Stimulated activated effector memory CD8-positive, alpha-beta T cell treated with anti-CD3 and anti-CD28 coated beads, Interleukin-12 subunit alpha, Interleukin-12 subunit beta, amount 100 ng/mL, for 72 hours (primary cell): ENCODE results near the gene YJEFN3.

Source experiments
- ATAC-seq: fragments of 150-1000 bp; cut with Tn5 transposase; 2 replicates; pipeline ENCODE4 v1.10.0; 2021
- DNase-seq, 2 donors: peaks; one replicate each; pipeline ENCODE4 v3.0.0; 2021 to 2022; ENCODE audit warnings: low spot score in 2 of 2
- H3K27ac Mint-ChIP-seq: one replicate; pipeline ENCODE4 v1.8.0; 2022; ENCODE audit warnings: mild to moderate bottlenecking, mixed read lengths
- H3K36me3 Mint-ChIP-seq: one replicate; pipeline ENCODE4 v1.8.0; 2022; ENCODE audit warnings: mild to moderate bottlenecking, mixed read lengths
- H3K4me1 Mint-ChIP-seq: one replicate; pipeline ENCODE4 v1.8.0; 2022; ENCODE audit warnings: mixed read lengths
- H3K4me3 Mint-ChIP-seq: one replicate; pipeline ENCODE4 v1.8.0; 2022; ENCODE audit warnings: mild to moderate bottlenecking, mixed read lengths
- H3K9me3 Mint-ChIP-seq: one replicate; pipeline ENCODE4 v1.8.0; 2022; ENCODE audit warnings: mixed read lengths

Gene YJEFN3

DNA sequence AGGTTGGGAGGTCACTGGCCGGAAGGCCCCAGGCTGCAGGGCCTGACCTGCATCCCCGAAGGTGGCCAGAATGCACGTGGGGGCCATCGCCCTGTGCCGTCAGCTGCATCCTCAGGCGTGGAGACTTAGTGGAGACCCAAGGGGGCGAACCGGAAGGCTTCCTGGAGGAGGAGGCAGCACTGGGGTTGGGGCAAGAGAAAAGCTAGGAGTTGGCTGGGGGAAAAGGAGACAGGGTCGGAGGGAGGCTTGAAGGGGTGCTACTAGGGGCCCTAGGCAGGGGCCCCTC, 1.4 kb upstream of the YJEFN3 start:
- Mint-ChIP-seq H3K27ac (no peak overlapping the region), H3K4me1 (peaks cover 11% of the 10 kb centered on the region), H3K4me3 (no peak overlapping the region), H3K9me3 (no peaks in the 10 kb centered on the region), H3K36me3 (peaks cover 69% of the 10 kb centered on the region)
- ATAC-seq (no peak), DNase-seq (no peak)

DNA sequence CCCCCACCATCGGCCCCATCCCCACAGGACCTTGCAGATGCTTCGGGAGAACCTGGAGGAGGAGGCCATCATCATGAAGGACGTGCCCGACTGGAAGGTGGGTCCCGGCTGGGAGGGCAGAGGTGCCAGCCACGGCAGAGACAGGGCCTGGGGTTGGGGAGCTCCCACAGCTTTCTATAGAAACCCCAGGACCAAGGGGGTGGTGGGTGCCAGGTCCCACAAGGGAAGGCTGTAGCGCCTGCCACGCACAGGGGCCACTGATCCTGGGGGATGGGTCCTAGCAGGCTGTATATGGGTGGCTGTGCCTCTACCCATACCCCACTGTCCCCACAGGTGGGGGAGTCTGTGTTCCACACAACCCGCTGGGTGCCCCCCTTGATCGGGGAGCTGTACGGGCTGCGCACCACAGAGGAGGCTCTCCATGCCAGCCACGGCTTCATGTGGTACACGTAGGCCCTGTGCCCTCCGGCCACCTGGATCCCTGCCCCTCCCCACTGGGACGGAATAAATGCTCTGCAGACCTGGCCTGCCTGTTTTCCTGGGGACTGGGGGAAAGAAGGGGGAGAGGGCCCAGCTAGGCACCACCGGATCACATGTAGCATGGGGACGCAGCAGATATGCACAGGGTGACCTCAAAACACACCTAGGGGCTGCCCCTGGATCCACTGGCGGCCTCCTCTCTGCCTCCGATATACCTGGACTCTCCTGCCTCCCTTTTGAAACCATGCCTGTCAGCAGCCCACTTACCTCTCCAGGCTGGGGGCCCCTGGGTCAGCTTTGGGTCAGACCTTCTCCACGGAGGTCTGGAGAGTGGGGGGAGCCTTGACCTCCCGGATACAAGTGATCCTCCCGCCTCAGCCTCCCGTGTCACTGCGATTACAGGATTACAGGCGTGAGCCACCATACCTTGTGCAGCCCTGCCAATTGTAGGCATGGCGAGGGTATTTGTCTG, 761 bp upstream of the YJEFN3 start:
- H3K9me3 Mint-ChIP-seq = no peaks in the 10 kb centered on the region
- H3K36me3 Mint-ChIP-seq = peaks cover 71% of the 10 kb centered on the region
- DNase-seq = no peak
- no peak for ATAC-seq
- no peak overlapping the region for H3K27ac Mint-ChIP-seq
- peaks cover 12% of the 10 kb centered on the region for H3K4me1 Mint-ChIP-seq
- no peak overlapping the region for H3K4me3 Mint-ChIP-seq

DNA sequence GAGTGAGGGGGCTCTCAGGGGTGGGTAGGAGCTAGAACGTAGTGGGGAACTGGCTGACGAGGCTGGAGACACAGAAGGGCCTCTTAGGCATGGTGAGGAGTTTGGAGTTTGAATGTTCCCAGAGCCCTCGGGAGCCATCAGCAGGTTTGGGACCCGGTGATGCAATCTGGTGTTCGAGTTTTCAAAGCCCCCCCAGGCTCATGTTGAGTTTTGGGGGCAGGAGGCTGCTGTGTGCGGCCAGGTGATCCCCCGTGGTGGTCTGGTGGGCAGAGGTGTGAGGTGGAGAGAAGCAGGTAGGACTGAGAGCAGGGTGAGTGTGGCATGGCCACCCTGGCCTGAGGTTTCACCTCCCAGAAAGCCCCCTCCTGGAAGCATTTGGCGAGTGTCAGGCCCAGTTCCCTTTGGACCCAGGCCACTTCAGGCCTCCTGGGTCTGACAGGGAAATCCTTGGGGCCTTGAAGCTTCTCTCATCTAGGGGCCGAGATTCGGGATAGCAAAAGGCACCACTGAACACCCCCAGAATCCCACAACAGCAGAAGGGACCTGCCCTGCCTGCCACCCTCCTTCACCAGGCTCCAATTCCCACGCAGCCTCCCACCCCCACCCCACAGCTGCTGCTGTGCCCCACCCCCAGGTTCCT, 1.2 kb downstream of the YJEFN3 start:
- Mint-ChIP-seq H3K27ac (no peak overlapping the region), H3K4me1 (peaks cover 20% of the 10 kb centered on the region)

GRCh38 chr19:19530423-19530804, 1.7 kb downstream of the YJEFN3 start:
- DNase-seq (no peak), ATAC-seq (no peak)
- Mint-ChIP-seq H3K27ac (peak overlapping the region; percentile 85), H3K9me3 (no peaks in the 10 kb centered on the region), H3K4me3 (no peak overlapping the region), H3K4me1 (peaks cover 20% of the 10 kb centered on the region), H3K36me3 (peaks cover 49% of the 10 kb centered on the region)

More for the DNA sequence above, 1.2 kb downstream of the YJEFN3 start:
- Mint-ChIP-seq H3K4me3 (no peak overlapping the region), H3K36me3 (peaks cover 54% of the 10 kb centered on the region), H3K9me3 (no peaks in the 10 kb centered on the region)
- DNase-seq = no peak
- no peak for ATAC-seq

DNA sequence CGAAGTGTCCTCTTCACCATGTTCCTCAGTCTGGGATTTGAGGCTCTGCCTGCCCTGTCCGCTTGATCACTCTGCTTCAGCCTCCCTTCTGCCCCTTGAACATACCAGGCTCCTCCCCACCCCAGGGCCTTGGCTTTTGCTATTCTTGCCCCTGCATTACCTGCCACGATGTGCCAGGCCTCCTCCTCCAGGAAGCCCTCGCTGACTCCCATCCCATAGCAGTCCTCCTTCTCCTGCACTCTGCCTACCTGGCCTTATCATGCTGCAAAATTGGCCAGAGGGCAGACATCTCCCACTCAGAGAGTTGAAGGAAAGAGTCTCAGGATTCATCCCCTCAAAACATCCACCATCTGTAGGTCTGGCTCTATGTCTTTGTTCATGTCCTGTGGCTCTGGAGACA, 2.2 kb downstream of the YJEFN3 start:
- no peak for DNase-seq
- no peak overlapping the region for H3K4me3 Mint-ChIP-seq
- H3K9me3 Mint-ChIP-seq = no peaks in the 10 kb centered on the region
- H3K36me3 Mint-ChIP-seq = peaks cover 50% of the 10 kb centered on the region
- peaks cover 20% of the 10 kb centered on the region for H3K4me1 Mint-ChIP-seq
- peak overlapping the region; percentile 85 for H3K27ac Mint-ChIP-seq
- no peak for ATAC-seq

GRCh38 chr19:19531951-19532805, 3.5 kb downstream of the YJEFN3 start:
- H3K36me3 Mint-ChIP-seq = peaks cover 45% of the 10 kb centered on the region

DNA sequence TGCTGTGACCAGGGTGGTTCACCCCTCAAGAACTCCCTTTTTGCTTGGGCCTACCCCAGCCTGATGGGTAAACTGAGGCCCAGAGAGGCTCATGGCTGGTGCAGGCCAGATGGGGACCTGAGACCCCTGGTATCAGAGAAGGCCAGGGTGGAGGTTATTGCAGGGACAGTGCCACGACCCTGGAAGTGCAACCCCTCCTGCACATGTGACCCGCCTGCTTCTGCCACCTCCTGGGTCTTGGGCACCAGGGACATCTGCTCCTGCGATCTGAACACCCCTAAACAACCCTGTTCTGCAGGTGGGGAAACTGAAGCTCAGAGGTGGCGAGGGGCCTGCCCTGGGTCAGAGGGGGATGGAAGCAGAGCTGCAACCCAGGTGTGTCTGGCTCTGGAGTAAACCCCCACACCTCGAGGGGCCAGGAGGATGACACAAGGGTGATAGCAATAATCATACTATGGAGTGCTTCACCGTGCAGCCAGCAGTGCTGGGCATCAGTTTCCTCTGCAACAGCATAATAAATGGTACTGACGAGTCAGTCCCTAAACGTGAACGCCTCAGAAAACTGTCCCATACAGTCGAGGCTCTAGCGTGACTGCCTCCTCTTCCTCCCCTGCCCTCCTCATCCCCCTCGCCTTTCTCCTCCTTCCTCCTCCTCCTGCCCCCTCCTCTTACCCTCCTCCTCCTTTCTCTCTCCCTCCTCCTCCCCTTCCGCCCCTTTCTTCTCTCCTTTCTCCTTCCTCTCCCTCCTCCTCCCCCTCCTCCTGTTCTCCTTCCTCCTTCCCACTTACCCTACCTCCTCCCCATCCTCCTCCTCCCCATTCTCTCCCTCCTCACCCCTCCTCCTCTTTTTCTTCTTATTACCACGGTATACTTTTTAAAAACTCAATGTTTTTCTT, 4.3 kb downstream of the YJEFN3 start:
- no peak for DNase-seq
- Mint-ChIP-seq H3K4me1 (peaks cover 33% of the 10 kb centered on the region), H3K27ac (no peak overlapping the region), H3K9me3 (no peaks in the 10 kb centered on the region), H3K36me3 (peaks cover 37% of the 10 kb centered on the region), H3K4me3 (no peak overlapping the region)
- no peak for ATAC-seq

More at GRCh38 chr19:19531951-19532805, 3.5 kb downstream of the YJEFN3 start:
- Mint-ChIP-seq H3K27ac (peak overlapping the region; percentile 62), H3K4me3 (no peak overlapping the region), H3K4me1 (peaks cover 27% of the 10 kb centered on the region), H3K9me3 (no peaks in the 10 kb centered on the region)
- ATAC-seq (peak; percentile 86), DNase-seq (peak; percentile 92)

- Mint-ChIP-seq H3K4me1 (peaks cover 38% of the 10 kb centered on the region), H3K36me3 (peaks cover 32% of the 10 kb centered on the region), H3K4me3 (no peak overlapping the region), H3K27ac (no peak overlapping the region), H3K9me3 (no peaks in the 10 kb centered on the region)
- DNase-seq = no peak
- ATAC-seq = no peak
These were observed 5.1 kb downstream of the YJEFN3 start for GRCh38 chr19:19533841-19534240.

DNA sequence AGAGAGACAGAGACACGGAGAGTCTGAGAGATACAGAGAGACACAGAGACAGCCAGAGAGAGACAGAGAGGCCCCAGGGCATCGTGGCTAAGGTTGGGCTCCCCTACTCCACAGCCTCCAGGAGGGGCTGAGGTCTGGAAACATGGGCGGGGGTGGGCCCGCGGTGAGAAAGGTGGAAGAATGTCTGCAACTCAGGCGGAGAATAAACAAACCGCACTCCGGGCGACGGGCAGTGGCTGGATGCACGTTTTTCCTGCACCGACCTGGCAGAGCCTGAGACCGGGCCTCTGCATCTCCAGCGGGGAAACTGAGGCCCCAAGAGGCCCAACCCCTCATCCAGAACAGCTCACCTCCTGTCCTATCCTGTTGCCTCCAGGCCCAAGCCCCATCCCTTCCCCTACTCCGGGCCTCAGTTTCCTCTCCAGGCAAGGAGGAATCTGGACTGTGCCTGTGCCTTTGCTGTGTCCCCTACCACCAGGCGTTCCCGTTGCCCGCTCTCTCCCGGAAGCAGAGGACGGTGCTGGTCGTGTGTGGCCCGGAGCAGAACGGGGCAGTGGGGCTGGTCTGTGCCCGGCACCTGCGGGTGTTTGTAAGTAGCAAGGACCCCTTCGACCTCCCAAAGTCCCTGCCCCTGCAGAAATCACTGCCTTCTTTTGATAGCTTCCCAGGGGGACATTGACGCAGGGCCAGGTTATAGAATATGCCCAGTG, 6.0 kb downstream of the YJEFN3 start:
- ATAC-seq (no peak), DNase-seq (no peak)
- peaks cover 41% of the 10 kb centered on the region for H3K4me1 Mint-ChIP-seq
- no peak overlapping the region for H3K27ac Mint-ChIP-seq
- H3K9me3 Mint-ChIP-seq = no peaks in the 10 kb centered on the region
- peaks cover 27% of the 10 kb centered on the region for H3K36me3 Mint-ChIP-seq
- no peak overlapping the region for H3K4me3 Mint-ChIP-seq

DNA sequence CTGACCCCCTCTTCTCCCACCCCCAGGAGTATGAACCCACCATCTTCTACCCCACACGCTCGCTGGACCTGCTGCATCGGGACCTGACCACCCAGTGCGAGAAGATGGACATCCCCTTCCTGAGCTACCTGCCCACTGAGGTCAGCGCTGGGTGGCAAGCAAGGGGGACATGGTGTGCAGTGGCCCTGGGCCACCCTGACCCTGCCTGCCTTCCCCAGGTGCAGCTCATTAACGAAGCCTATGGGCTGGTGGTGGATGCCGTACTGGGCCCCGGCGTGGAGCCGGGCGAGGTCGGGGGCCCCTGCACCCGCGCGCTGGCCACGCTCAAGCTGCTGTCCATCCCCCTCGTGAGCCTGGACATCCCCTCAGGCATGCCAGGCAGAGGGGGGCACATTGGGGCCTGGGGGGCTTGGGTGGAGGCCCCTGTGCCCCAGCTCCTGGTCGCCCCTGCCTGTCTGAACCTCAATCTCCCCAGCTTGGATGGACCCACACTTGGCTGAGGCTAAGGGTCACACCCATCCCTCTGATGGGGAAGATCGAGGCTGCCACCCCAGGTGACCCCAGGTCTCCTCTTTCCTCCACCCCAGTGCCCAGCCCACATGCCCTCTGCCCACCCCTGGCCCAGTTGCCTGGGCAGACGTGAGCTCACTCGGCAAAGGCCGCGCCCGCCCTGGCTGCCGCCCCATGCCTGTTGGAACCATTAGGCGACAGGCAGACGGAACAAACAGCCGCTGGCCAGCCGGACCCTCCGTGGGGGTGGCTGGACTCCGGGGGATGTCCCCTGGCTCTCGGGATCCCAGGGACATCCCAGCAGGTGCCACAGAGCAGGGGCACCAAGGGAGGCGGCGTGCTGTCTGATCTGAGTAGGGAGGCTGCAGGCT, 6.8 kb downstream of the YJEFN3 start:
- Mint-ChIP-seq H3K36me3 (peaks cover 21% of the 10 kb centered on the region), H3K9me3 (no peaks in the 10 kb centered on the region), H3K4me3 (no peak overlapping the region), H3K4me1 (peaks cover 43% of the 10 kb centered on the region), H3K27ac (no peak overlapping the region)
- ATAC-seq (no peak), DNase-seq (no peak)

- Mint-ChIP-seq H3K36me3 (peaks cover 21% of the 10 kb centered on the region), H3K9me3 (no peaks in the 10 kb centered on the region), H3K4me3 (peak overlapping the region; percentile 72), H3K27ac (peak overlapping the region; percentile 79), H3K4me1 (peaks cover 49% of the 10 kb centered on the region)
- ATAC-seq (no peak), DNase-seq (no peak)
These were observed 8.7 kb downstream of the YJEFN3 start for GRCh38 chr19:19537075-19538048.

GRCh38 chr19:19538061-19538784, 9.5 kb downstream of the YJEFN3 start, which contains the start of gene CILP2:
TSS of gene CILP2 (plus strand) at chr19:19538265. CDS start at chr19:19538350, 85 bp downstream.
- H3K4me1 Mint-ChIP-seq = peaks cover 50% of the 10 kb centered on the region
- peak; percentile 3 for ATAC-seq
- H3K9me3 Mint-ChIP-seq = no peaks in the 10 kb centered on the region

More at GRCh38 chr19:19538061-19538784, 9.5 kb downstream of the YJEFN3 start, which contains the start of gene CILP2:
- Mint-ChIP-seq H3K27ac (peak within 1 kb of the TSS; percentile 79), H3K4me3 (peak within 1 kb of the TSS; percentile 72), H3K36me3 (peaks cover 14% of the 10 kb centered on the region)
- no peak for DNase-seq
